ENCODE data around the gene PRKAR2B.

PRKAR2B gene

GRCh38 chr7:107196834-107197610, 152.5 kb downstream of the PRKAR2B start:
- DNase-seq: no peak

- DNase-seq: no peak
Measured at GRCh38 chr7:107201795-107202450, 157.4 kb downstream of the PRKAR2B start.

- DNase-seq: no peak
Measured at GRCh38 chr7:107203607-107204006, 159.1 kb downstream of the PRKAR2B start.

- DNase-seq: no peak
Measured at GRCh38 chr7:107206136-107206535, 161.6 kb downstream of the PRKAR2B start.

GRCh38 chr7:107206706-107207105, 162.2 kb downstream of the PRKAR2B start:
- DNase-seq: no peak

GRCh38 chr7:107207459-107207858, 163.0 kb downstream of the PRKAR2B start:
- no peak for DNase-seq

- DNase-seq: no peak
Measured at GRCh38 chr7:107208024-107208521, 163.6 kb downstream of the PRKAR2B start.

GRCh38 chr7:107208563-107208962, 164.1 kb downstream of the PRKAR2B start:
- no peak for DNase-seq

- DNase-seq: no peak
Measured at GRCh38 chr7:107209565-107209964, 165.1 kb downstream of the PRKAR2B start.

GRCh38 chr7:107210400-107210799, 165.9 kb downstream of the PRKAR2B start:
- no peak for DNase-seq

All from effector CD4-positive, alpha-beta T cell (primary cell).